ENCODE results near the gene EXO5.
"Not testable (repeated sequence)": the region's sequence is repeated elsewhere in the genome, so short reads cannot be mapped to it uniquely, and the experiment has no call there.

Gene EXO5

GRCh38 chr1:40508375-40509341 lies at the start of gene EXO5:
EXO5 (plus strand) TSS chr1:40508767; CDS start chr1:40514545, 5,778 bp downstream.
- peak; percentile 76 to 85 for DNase-seq

DNA sequence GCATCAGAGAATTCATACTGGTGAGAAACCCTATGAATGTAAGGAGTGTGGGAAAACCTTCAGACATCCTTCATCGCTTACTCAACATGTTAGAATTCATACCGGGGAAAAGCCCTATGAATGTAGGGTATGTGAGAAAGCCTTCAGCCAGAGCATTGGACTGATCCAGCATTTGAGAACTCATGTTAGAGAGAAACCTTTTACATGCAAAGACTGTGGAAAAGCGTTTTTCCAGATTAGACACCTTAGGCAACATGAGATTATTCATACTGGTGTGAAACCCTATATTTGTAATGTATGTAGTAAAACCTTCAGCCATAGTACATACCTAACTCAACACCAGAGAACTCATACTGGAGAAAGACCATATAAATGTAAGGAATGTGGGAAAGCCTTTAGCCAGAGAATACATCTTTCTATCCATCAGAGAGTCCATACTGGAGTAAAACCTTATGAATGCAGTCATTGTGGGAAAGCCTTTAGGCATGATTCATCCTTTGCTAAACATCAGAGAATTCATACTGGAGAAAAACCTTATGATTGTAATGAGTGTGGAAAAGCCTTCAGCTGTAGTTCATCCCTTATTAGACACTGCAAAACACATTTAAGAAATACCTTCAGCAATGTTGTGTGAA lies 45.5 kb upstream of the EXO5 start:
- DNase-seq = no peak

GRCh38 chr1:40469327-40469726 lies 39.2 kb upstream of the EXO5 start:
- no peak for DNase-seq

GRCh38 chr1:40475268-40475667 lies 33.3 kb upstream of the EXO5 start:
- no peak for DNase-seq

DNA sequence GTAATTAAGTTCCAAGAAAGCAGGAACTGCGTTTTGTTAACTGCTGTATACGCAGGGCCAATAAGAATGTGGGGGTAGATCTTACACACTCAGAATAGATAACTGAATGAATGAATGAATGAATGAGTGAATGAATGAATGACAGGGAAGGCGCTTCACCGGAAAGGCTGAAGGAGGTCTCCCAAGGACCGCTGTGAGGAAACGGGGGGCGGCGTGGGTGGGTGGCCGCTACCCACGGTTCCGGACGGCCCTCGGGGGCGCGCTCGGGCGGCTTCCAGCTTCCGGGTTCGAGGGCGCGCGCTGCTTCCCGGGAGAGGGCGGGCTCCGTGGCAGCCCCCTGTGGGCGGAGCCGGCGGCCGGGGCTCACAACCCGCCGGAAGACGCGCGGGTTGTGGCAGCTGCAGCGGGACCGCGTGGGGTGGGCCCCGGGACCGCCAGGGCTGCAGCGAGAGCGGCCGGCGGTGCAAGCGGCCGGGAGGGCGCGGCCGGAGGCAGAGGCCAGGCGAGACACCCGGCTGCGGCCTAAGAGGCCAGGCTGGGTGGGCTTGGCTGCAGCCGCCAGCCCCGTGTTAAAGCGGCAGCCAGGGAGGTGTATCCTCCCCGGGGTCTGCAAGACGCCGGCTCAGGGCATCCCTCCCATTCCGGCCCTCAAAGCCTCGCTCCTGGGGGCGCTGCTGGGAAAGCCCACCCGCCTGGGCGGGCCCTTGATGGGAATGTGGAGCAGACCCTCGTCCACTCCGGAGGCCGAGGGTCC lies 31.5 kb upstream of the EXO5 start, which contains the start of gene ZFP69:
TSS of gene ZFP69 (plus strand) at position 367 of the 754 bp plus-strand sequence. CDS start 2,072 bp downstream, outside the sequence.
- peak; percentile 44 to 58 for DNase-seq

- peak in 1 of 2 donors; percentile 14 for DNase-seq
Observed at GRCh38 chr1:40477678-40478053, 30.9 kb upstream of the EXO5 start.

- no peak for DNase-seq
Observed at GRCh38 chr1:40478276-40478675, 30.3 kb upstream of the EXO5 start.

DNA sequence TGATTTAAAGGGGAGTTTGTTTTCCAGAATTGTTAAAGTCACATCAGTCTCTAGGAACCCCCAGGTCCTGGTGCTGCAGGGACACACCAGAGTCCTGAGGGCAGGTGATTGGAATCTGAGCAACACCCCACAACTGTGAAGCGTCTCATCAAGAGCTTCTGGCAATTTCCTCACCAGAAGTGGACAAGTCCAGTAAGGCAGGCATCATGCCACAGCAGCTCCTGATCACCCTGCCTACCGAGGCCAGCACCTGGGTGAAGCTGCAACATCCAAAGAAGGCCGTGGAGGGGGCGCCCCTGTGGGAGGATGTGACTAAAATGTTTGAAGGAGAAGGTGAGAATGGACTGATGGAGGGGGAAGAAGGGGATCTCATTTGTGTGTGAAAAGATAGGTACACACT lies 29.4 kb upstream of the EXO5 start:
- no peak for DNase-seq

- DNase-seq = no peak
Observed at GRCh38 chr1:40495315-40495903, 13.2 kb upstream of the EXO5 start.

- not testable (repeated sequence) for DNase-seq
Observed at GRCh38 chr1:40502651-40503050, 5.9 kb upstream of the EXO5 start.

GRCh38 chr1:40507973-40508372 lies 594 bp upstream of the EXO5 start:
- DNase-seq = no peak

- no peak for DNase-seq
Observed at GRCh38 chr1:40519517-40519916, 10.9 kb downstream of the EXO5 start.

DNA sequence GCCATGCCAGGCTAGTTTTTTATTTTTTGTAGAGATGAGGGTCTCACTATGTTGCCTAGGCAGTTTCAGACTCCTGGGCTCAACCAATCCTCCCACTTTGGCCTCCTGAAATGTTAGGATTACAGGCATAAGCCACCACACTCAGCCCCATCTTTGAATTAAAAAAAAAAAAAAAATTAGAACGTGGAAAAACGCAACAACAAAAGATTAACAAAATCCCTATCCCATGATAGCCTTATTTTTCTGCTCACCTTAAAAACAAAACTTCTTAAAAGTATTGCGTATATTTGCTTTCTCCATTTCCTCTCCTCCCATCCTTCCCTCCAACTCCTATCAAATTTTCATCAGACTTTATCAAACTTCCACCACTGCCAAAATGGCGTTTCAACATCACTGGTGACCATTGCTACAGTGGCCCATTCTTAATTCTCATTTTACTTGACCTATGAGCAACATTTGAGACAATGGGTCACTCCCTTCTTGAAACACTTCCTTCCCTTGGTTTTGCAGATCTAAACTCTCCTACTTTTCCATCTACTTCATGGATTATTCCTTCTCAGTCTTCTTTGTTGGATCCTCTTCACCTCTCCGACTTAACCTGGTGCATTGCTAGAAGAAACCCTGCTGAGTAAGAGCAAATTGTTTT lies 22.3 kb downstream of the EXO5 start:
- no peak for DNase-seq

GRCh38 chr1:40531381-40532061 lies 23.0 kb downstream of the EXO5 start, which contains the start of gene ZNF684:
ZNF684 (plus strand) TSS chr1:40531637; CDS start chr1:40533167, 1,530 bp downstream.
- peak; percentile 69 to 78 for DNase-seq

DNA sequence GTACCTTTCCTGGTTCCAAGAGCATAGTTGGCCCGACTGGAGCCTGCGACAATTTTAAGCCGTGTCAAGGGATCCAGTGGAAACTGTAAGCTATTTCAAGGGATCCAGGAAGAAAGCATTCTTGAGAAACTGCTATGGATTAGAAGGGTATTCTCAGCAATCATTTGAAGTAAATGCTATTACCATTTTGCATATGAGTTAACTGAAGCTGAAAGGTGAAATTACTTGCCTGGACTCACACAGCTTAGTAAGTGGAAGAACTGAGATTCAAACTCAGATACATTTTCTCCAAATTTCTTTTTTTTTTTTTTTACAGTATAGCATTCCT lies 23.5 kb downstream of the EXO5 start:
- no peak for DNase-seq

GRCh38 chr1:40532844-40533424 lies 24.4 kb downstream of the EXO5 start:
- peak in 1 of 2 donors; percentile 17 for DNase-seq

DNA sequence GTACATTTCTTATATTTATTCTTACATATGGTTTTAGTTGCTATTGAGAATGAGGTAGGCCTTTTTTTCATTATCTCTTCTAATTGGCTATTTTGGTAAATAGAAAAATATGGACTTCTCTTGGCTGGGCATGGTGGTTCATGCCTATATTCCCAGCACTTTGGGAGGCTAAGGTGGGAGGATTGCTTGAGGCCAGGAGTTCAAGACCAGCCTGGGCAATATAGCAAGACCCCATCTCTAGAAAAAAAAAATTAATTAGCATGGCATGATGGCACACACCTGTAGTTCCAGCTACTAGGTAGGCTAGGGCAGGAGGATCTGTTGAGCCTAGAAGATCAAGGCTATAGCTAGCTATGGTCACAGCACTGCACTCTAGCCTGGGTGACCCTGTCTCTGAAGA lies 26.0 kb downstream of the EXO5 start:
- no peak for DNase-seq

GRCh38 chr1:40535732-40536131 lies 27.2 kb downstream of the EXO5 start:
- no peak for DNase-seq

DNA sequence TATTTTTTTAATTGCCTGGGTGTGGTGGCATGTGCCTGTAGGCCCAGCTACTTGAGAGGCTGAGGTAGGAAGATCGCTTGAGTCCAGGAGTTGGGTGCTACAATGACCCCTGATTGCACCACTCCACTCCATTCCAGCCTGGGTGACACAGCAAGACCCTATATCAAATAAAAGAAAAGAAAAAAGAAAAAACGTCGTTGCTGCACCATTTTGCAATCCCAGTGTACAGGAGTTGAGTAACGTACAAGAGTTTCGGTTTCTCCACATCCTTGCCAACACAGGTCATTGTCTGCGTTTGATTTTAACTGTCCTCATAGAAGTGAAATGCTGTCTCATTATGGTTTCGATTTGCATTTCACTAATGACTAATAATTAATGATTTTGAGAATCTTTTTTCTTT lies 30.8 kb downstream of the EXO5 start:
- no peak for DNase-seq

- DNase-seq = no peak
Observed at GRCh38 chr1:40546957-40547356, 38.4 kb downstream of the EXO5 start.

DNA sequence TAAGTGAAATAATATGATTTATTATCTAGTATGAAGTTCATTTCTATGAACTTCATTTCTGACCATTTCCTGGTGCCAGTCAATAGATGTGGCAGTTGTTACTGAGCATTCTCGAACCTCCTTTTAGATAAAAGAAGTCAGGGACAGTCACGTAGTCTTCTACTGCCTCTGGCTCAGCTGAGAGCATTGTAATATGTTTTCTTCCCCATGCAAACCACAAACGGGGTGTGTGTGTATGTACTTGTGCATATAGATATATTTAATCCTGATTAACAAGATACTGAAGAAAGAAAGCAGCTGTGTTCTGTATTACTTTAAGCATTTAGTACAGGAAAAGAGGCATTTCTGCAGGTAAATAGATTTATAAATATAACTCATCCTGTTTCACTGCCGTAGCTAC lies 44.5 kb downstream of the EXO5 start:
- DNase-seq = no peak
